Tibial nerve (tissue), 3 donors: ENCODE measurements around the gene TSN.

Source experiments
- POLR2A ChIP-seq, 2 donors: fragments of 450-650 bp; IDR thresholded peaks; one replicate each; pipeline ENCODE4 v1.6.1; 2017; ENCODE audit warnings: antibody characterized with exemption in 2 of 2, mild to moderate bottlenecking in 2 of 2, moderate library complexity in 2 of 2
- TF ChIP-seq, protein P1 (sequence below), 5 experiments: fragments of 200-600 bp in 3 of 5; fragments of 450-650 bp in 2 of 5; sonication (generic) in 3 of 5; IDR thresholded peaks; one replicate each; pipeline ENCODE4 v1.5.1; 2016 to 2019; ENCODE audit warnings: antibody characterized with exemption in 5 of 5, mild to moderate bottlenecking in 3 of 5, moderate library complexity in 2 of 5

- TF ChIP-seq, protein P1, sequence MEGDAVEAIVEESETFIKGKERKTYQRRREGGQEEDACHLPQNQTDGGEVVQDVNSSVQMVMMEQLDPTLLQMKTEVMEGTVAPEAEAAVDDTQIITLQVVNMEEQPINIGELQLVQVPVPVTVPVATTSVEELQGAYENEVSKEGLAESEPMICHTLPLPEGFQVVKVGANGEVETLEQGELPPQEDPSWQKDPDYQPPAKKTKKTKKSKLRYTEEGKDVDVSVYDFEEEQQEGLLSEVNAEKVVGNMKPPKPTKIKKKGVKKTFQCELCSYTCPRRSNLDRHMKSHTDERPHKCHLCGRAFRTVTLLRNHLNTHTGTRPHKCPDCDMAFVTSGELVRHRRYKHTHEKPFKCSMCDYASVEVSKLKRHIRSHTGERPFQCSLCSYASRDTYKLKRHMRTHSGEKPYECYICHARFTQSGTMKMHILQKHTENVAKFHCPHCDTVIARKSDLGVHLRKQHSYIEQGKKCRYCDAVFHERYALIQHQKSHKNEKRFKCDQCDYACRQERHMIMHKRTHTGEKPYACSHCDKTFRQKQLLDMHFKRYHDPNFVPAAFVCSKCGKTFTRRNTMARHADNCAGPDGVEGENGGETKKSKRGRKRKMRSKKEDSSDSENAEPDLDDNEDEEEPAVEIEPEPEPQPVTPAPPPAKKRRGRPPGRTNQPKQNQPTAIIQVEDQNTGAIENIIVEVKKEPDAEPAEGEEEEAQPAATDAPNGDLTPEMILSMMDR (IDR thresholded peaks at IDR 0.05) = no peak
- TF ChIP-seq POLR2A (IDR thresholded peaks at IDR 0.05) = no peak
These were observed 35.8 kb downstream of the TSN start for GRCh38 chr2:121791290-121791689.
